ENCODE results near the gene JAZF1.
A peak's percentile ranks its signal among the peaks of the same experiment; 100 is the strongest.

Gene JAZF1

DNA sequence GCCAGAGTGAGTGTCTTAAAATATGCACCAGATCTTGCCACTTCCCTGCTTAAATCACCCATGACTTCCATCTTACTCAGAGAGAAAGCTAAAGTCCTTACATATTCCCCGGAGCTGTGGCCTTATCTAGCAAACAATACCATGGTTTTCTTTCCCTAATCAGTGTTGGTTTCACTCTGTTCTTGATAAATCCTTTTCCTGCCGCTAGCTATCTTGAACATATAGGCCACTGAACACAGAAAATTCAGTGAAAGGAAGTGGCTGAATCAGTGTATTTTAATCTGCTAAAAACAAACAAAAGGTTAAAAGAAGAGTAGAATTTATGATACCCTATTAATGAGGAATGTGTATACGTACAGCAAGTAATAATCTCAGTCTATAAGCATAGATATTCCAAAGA is 42.0 kb upstream of the JAZF1 start:
- H3K4me3 ChIP-seq (ENCODE audit: low read depth, low read length), result no peak overlapping the region
- no peak for DNase-seq (ENCODE audit: low read depth)
- no peak for TF ChIP-seq CTCF (conservative IDR thresholded peaks at IDR 0.05; ENCODE audit: low read depth, low read length)

- no peak for DNase-seq (ENCODE audit: low read depth)
- no peak for TF ChIP-seq CTCF (conservative IDR thresholded peaks at IDR 0.05; ENCODE audit: low read depth, low read length)
- no peak overlapping the region for H3K4me3 ChIP-seq (ENCODE audit: low read depth, low read length)
These were observed 39.2 kb upstream of the JAZF1 start for GRCh38 chr7:28219793-28220192.

GRCh38 chr7:28217143-28217542 is 36.5 kb upstream of the JAZF1 start:
- no peak overlapping the region for H3K4me3 ChIP-seq (ENCODE audit: low read depth, low read length)
- TF ChIP-seq CTCF (conservative IDR thresholded peaks at IDR 0.05; ENCODE audit: low read depth, low read length), result no peak
- DNase-seq (ENCODE audit: low read depth), result no peak

DNA sequence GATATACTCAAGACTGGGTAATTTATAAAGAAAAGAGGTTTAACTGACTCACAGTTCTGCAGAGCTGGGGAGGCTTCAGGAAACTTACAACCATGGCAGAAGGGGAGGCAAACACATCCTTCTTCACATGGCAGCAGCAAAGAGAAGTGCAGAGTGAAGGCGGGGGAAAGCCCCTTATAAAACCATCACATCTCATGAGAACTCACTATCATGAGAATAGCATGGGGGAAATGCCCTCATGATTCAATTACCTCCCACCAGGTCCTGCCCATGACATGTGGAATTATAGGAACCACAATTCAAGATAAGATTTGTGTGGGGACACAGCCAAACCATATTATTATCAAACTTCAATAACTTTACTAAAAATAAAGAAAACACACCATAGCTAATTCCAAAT is 30.4 kb upstream of the JAZF1 start:
- no peak for TF ChIP-seq CTCF (conservative IDR thresholded peaks at IDR 0.05; ENCODE audit: low read depth, low read length)
- no peak overlapping the region for H3K4me3 ChIP-seq (ENCODE audit: low read depth, low read length)
- DNase-seq (ENCODE audit: low read depth), result no peak

GRCh38 chr7:28208506-28208905 is 27.9 kb upstream of the JAZF1 start:
- TF ChIP-seq CTCF (conservative IDR thresholded peaks at IDR 0.05; ENCODE audit: low read depth, low read length), result no peak
- DNase-seq (ENCODE audit: low read depth), result no peak

DNA sequence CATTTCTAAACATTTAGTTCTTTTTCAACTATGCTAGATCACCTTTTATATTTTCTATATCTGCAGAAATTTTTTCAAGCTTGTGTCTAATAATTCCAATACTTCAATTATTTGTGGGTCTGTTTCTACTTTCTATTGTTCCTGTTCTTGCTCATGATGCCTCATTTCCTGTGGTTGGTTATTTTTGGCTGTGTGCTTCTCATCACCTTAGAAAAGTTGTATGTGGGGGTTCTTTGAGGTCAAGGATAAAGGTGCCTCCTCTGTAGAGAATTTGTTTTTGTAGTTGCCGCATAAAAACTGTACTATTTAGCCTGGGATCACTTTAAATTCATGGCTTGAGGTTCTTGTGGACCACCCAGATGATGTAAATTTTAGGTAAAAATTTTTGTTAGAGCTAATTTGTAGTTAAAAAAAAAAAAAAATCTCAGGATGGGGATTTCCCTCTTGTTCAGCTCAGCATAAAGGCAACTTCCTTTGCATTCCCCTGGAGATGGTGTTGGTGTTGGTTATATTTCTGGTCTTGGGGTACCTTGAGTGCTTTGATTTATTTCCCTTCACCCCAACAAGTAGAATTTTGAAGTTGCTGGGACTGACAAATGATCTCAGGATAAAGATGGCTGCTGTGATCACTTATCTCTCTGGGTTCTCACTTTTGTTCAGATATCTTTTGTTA is 27.0 kb upstream of the JAZF1 start:
- peak; percentile 24 for DNase-seq (ENCODE audit: low read depth)
- H3K4me3 ChIP-seq (ENCODE audit: low read depth, low read length), result no peak overlapping the region
- no peak for TF ChIP-seq CTCF (conservative IDR thresholded peaks at IDR 0.05; ENCODE audit: low read depth, low read length)

More at GRCh38 chr7:28208506-28208905, 27.9 kb upstream of the JAZF1 start:
- no peak overlapping the region for H3K4me3 ChIP-seq (ENCODE audit: low read depth, low read length)

- TF ChIP-seq CTCF (conservative IDR thresholded peaks at IDR 0.05; ENCODE audit: low read depth, low read length), result no peak
- DNase-seq (ENCODE audit: low read depth), result no peak
- H3K4me3 ChIP-seq (ENCODE audit: low read depth, low read length), result no peak overlapping the region
These were observed 24.9 kb upstream of the JAZF1 start for GRCh38 chr7:28205506-28205905.

All from choroid plexus epithelial cell (primary cell).